SK-N-SH (cell line): ENCODE data around the gene C17orf75. TPM values are rescaled to one million over a fixed set of nuclear protein-coding genes. Genes with fewer than 3 reads are reported as not detected.

Experiments used
- CTCF ChIA-PET: fragments of 300-600, 350-600 bp; formaldehyde crosslinking; extraction: SDS; loops from one replicate; lab custom pipeline; 2021; lab: Yijun Ruan, JAX
- POLR2A ChIA-PET: fragments of 350-600 bp; sonication (Branson Sonifier 250); formaldehyde crosslinking; extraction: SDS; loops from one replicate; lab custom pipeline; 2020; ENCODE audit warnings: antibody characterized with exemption, inconsistent platforms; lab: Yijun Ruan, JAX
- DNase-seq: peaks from one replicate; pipeline ENCODE4 v3.0.0; 2012
- H2AFZ ChIP-seq: fragments of 200-600 bp; sonication (generic); 2 replicates; pipeline ENCODE4 v1.8.1; 2016; ENCODE audit warnings: antibody characterized with exemption, mild to moderate bottlenecking, low read depth
- H3F3A ChIP-seq: fragments of 200-600 bp; sonication (generic); replicated peaks from 2 replicates; pipeline ENCODE3; 2016; ENCODE audit warnings: antibody characterized with exemption, mild to moderate bottlenecking; ENCODE audit not compliant: insufficient read depth
- H3K27ac ChIP-seq, 2 experiments: fragments of 200-500 bp in 1 of 2; fragments of 200-600 bp in 1 of 2; sonication (Bioruptor generic) in 1 of 2; sonication (generic), shearing (Covaris generic) in 1 of 2; 2 replicates each; pipeline versions ENCODE4 v1.5.1 to v1.6.1; 2014 to 2016; ENCODE audit warnings: low read depth in 2 of 2, inconsistent platforms in 1 of 2, low read length in 1 of 2, mild to moderate bottlenecking in 1 of 2, mixed read lengths in 1 of 2
- H3K27me3 ChIP-seq: fragments of 200-600 bp; sonication (generic), shearing (Covaris generic); 2 replicates; pipeline ENCODE4 v1.6.1; 2016; ENCODE audit warnings: mixed run types; ENCODE audit not compliant: insufficient read depth
- H3K36me3 ChIP-seq, 2 experiments: fragments of 200-500 bp in 1 of 2; fragments of 200-600 bp in 1 of 2; sonication (Bioruptor generic) in 1 of 2; sonication (generic) in 1 of 2; replicated peaks in 1 of 2; 2 replicates each; pipeline versions ENCODE3 to v1.5.1; 2014 to 2016; ENCODE audit warnings: low read length in 1 of 2, mild to moderate bottlenecking in 1 of 2; ENCODE audit not compliant: insufficient read depth in 2 of 2, control insufficient read depth in 1 of 2
- H3K4me1 ChIP-seq, 2 experiments: fragments of 200-500 bp in 1 of 2; fragments of 200-600 bp in 1 of 2; sonication (Bioruptor generic) in 1 of 2; sonication (generic), shearing (Covaris generic) in 1 of 2; 2 replicates each; pipeline versions ENCODE4 v1.5.1 to v1.6.1; 2014 to 2016; ENCODE audit warnings: low read depth in 1 of 2, low read length in 1 of 2, mixed run types in 1 of 2; ENCODE audit not compliant: insufficient read depth in 2 of 2, control insufficient read depth in 1 of 2
- H3K4me2 ChIP-seq: fragments of 200-600 bp; sonication (generic), shearing (Covaris generic); 2 replicates; pipeline ENCODE4 v1.6.1; 2017; ENCODE audit warnings: mixed run types
- H3K4me3 ChIP-seq, 2 experiments: fragments of 200-500 bp in 1 of 2; fragments of 200-600 bp in 1 of 2; sonication (Bioruptor generic) in 1 of 2; sonication (generic), shearing (Covaris generic) in 1 of 2; 2 replicates each; pipeline versions ENCODE4 v1.5.1 to v1.8.1; 2014 to 2016; ENCODE audit warnings: low read depth in 2 of 2, inconsistent platforms in 1 of 2, low read length in 1 of 2, mild to moderate bottlenecking in 1 of 2, mixed read lengths in 1 of 2, moderate library complexity in 1 of 2
- H3K79me2 ChIP-seq: fragments of 200-600 bp; sonication (generic); 2 replicates; pipeline ENCODE4 v1.8.1; 2017; ENCODE audit warnings: mild to moderate bottlenecking; ENCODE audit not compliant: insufficient read depth
- H3K9ac ChIP-seq: fragments of 200-600 bp; sonication (generic); 2 replicates; pipeline ENCODE4 v1.6.1; 2017; ENCODE audit warnings: mixed run types
- H3K9me2 ChIP-seq: fragments of 200-600 bp; sonication (generic); 2 replicates; pipeline ENCODE4 v1.6.1; 2017; ENCODE audit warnings: mixed run types
- H3K9me3 ChIP-seq: fragments of 200-600 bp; sonication (generic); 2 replicates; pipeline ENCODE4 v1.6.1; 2017; ENCODE audit warnings: mixed run types, mild to moderate bottlenecking, moderate library complexity
- H4K20me1 ChIP-seq: fragments of 200-600 bp; sonication (generic); 2 replicates; pipeline ENCODE4 v1.6.1; 2017; ENCODE audit warnings: mild to moderate bottlenecking, mixed run types; ENCODE audit not compliant: insufficient read depth
- ELF1 ChIP-seq: IDR thresholded peaks from 2 replicates; pipeline ENCODE4 v1.4.0; 2012
- EP300 ChIP-seq, 2 experiments: IDR thresholded peaks; 2 replicates each; pipeline versions ENCODE4 v1.4.0 to v1.6.1; 2012; ENCODE audit warnings: borderline replicate concordance in 1 of 2, low read depth in 1 of 2, low read length in 1 of 2
- FOSL2 ChIP-seq: IDR thresholded peaks from 2 replicates; pipeline ENCODE4 v1.4.0; 2012; ENCODE audit warnings: low read depth, mild to moderate bottlenecking, moderate library complexity, borderline replicate concordance
- FOXM1 ChIP-seq: IDR thresholded peaks from 2 replicates; pipeline ENCODE4 v1.4.0; 2012; ENCODE audit warnings: low read depth, mild to moderate bottlenecking
- GATA2 ChIP-seq: sonication (generic); formaldehyde crosslinking; IDR thresholded peaks from 2 replicates; pipeline ENCODE4 v1.5.0; 2020; ENCODE audit warnings: mild to moderate bottlenecking, missing genetic modification reagents
- JUND ChIP-seq: IDR thresholded peaks from 2 replicates; pipeline ENCODE4 v1.4.0; 2012
- RCOR1 ChIP-seq: fragments of 150-350 bp; IDR thresholded peaks from 2 replicates; pipeline ENCODE4 v1.6.1; 2017; ENCODE audit warnings: antibody characterized with exemption, low read length
- TAF1 ChIP-seq: IDR thresholded peaks from 2 replicates; pipeline ENCODE4 v1.6.1; 2012; ENCODE audit warnings: low read depth, mild to moderate bottlenecking, low read length, moderate library complexity, borderline replicate concordance
- WGBS: methylation state at CpG from one replicate; pipeline ENCODE4 v1.1.6; 2017; ENCODE audit warnings: low lambda C conversion rate; 5-methylcytosine and 5-hydroxymethylcytosine counted together
- polyA plus RNA-seq, 3 experiments: library from polyadenylated mRNA; depleted of rRNA; stranded (reverse); fragments of >200 nt; gene quantifications; 2 replicates each; pipeline ENCODE4 v1.2.3, GENCODE V29; 2012
- TF ChIP-seq, protein P1 (sequence below): IDR thresholded peaks from 2 replicates; pipeline ENCODE4 v1.4.0; 2012; ENCODE audit warnings: low read depth
- TF ChIP-seq, protein P2 (sequence below): IDR thresholded peaks from 2 replicates; pipeline ENCODE4 v1.4.0; 2012; ENCODE audit warnings: low read depth, borderline replicate concordance
- TF ChIP-seq, protein P3 (sequence below): fragments of 200-600 bp; sonication (generic); IDR thresholded peaks from 2 replicates; pipeline ENCODE4 v1.6.1; 2017; ENCODE audit warnings: antibody characterized with exemption, mild to moderate bottlenecking, moderate library complexity
- TF ChIP-seq, protein P4 (sequence below): fragments of 150-350 bp; IDR thresholded peaks from 2 replicates; pipeline ENCODE4 v1.6.1; 2016; ENCODE audit warnings: mild to moderate bottlenecking, low read depth, low read length

Gene C17orf75
- polyA plus RNA-seq, 1 of the 3 experiments (the other 2 are of a cell fraction), result 14.2 TPM

DNA sequence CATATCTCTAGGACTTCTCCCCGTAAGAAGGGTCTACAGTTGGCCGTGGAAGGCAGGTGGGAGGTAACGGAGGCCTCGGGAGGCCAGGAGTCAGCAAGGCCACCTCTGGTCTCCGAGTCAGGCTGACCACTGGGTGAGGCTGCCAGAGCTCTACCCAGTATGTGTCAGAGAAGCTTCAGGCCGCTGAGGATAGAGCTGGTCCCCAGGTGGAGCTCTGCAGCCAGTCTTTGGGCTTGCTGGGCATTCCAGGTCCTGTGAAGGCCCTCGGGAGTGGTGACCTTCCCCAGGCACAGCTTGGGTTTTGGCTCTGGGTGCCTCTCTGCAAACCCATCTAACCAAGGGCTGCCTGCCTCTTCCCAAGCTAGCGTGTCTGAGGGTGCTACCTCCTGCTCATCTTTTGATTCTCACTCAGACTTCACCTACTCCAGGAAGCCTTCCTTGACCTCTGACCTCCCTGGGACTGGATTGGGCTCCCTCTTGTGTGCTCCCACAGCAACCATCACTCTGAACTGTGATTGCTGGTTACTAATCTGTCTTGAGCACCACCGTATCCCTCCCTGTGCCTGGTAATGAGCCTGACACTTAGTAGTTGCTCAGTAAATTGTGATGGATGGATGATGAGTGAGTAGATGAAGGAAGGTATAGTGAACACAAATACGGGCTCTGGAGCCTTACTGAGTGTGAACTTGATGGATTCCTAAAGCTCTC is 54.0 kb downstream of the C17orf75 start:
- no peaks in the 10 kb centered on the region for H3K9me2 ChIP-seq
- CTCF ChIA-PET, result interaction anchor here (1.2 to 3.5 kb wide), 3 partner anchors 26 to 84 kb away, joined by 3 to 13 read pairs (median 3); no protein-coding TSS in a partner anchor
- TF ChIP-seq FOSL2 (no peak), GATA2 (no peak), RCOR1 (no peak), JUND (no peak), EP300 (IDR thresholded peaks at IDR 0.05; ENCODE audit: borderline replicate concordance in 1 of 2, low read depth in 1 of 2, low read length in 1 of 2) (no peak), FOXM1 (no peak), TAF1 (no peak), ELF1 (no peak)
- TF ChIP-seq, protein P1, sequence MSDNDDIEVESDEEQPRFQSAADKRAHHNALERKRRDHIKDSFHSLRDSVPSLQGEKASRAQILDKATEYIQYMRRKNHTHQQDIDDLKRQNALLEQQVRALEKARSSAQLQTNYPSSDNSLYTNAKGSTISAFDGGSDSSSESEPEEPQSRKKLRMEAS, result no peak
- TF ChIP-seq, protein P2, sequence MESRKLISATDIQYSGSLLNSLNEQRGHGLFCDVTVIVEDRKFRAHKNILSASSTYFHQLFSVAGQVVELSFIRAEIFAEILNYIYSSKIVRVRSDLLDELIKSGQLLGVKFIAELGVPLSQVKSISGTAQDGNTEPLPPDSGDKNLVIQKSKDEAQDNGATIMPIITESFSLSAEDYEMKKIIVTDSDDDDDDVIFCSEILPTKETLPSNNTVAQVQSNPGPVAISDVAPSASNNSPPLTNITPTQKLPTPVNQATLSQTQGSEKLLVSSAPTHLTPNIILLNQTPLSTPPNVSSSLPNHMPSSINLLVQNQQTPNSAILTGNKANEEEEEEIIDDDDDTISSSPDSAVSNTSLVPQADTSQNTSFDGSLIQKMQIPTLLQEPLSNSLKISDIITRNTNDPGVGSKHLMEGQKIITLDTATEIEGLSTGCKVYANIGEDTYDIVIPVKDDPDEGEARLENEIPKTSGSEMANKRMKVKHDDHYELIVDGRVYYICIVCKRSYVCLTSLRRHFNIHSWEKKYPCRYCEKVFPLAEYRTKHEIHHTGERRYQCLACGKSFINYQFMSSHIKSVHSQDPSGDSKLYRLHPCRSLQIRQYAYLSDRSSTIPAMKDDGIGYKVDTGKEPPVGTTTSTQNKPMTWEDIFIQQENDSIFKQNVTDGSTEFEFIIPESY, result no peak
- TF ChIP-seq, protein P3, sequence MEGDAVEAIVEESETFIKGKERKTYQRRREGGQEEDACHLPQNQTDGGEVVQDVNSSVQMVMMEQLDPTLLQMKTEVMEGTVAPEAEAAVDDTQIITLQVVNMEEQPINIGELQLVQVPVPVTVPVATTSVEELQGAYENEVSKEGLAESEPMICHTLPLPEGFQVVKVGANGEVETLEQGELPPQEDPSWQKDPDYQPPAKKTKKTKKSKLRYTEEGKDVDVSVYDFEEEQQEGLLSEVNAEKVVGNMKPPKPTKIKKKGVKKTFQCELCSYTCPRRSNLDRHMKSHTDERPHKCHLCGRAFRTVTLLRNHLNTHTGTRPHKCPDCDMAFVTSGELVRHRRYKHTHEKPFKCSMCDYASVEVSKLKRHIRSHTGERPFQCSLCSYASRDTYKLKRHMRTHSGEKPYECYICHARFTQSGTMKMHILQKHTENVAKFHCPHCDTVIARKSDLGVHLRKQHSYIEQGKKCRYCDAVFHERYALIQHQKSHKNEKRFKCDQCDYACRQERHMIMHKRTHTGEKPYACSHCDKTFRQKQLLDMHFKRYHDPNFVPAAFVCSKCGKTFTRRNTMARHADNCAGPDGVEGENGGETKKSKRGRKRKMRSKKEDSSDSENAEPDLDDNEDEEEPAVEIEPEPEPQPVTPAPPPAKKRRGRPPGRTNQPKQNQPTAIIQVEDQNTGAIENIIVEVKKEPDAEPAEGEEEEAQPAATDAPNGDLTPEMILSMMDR, result no peak
- TF ChIP-seq, protein P4, sequence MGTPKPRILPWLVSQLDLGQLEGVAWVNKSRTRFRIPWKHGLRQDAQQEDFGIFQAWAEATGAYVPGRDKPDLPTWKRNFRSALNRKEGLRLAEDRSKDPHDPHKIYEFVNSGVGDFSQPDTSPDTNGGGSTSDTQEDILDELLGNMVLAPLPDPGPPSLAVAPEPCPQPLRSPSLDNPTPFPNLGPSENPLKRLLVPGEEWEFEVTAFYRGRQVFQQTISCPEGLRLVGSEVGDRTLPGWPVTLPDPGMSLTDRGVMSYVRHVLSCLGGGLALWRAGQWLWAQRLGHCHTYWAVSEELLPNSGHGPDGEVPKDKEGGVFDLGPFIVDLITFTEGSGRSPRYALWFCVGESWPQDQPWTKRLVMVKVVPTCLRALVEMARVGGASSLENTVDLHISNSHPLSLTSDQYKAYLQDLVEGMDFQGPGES, result no peak
- no peaks in the 10 kb centered on the region for H4K20me1 ChIP-seq
- H3K79me2 ChIP-seq, result no peaks in the 10 kb centered on the region
- H3K9me3 ChIP-seq, result no peaks in the 10 kb centered on the region
- no peaks in the 10 kb centered on the region for H3K36me3 ChIP-seq
- H3K4me2 ChIP-seq, result no peak overlapping the region
- H3K4me3 ChIP-seq, result no peak overlapping the region
- DNase-seq, result no peak
- POLR2A ChIA-PET, result no interaction called here
- WGBS, result 91% methylated on average over 5 of the region's 10 CpGs
- no peak overlapping the region for H2AFZ ChIP-seq
- no peaks in the 10 kb centered on the region for H3K27me3 ChIP-seq
- no peak overlapping the region for H3K9ac ChIP-seq
- peaks cover 0 to 2% of the 10 kb centered on the region in 2 experiments; a peak in 1 of 4 replicates for H3K4me1 ChIP-seq
- no peak overlapping the region for H3K27ac ChIP-seq
- H3F3A ChIP-seq, result peaks cover 4% of the 10 kb centered on the region
